NCI-H1417 treated with DMSO at 0.1 percent for 48 hours (cell line): ENCODE measurements around the gene AP3D1.

Experiments
- DNase-seq: peaks from one replicate; lab custom pipeline; 2025; lab: John Stamatoyannopoulos, UW

Gene AP3D1

GRCh38 chr19:2061495-2062388 lies 89.6 kb downstream of the AP3D1 start:
- DNase-seq, result peak; percentile 98

DNA sequence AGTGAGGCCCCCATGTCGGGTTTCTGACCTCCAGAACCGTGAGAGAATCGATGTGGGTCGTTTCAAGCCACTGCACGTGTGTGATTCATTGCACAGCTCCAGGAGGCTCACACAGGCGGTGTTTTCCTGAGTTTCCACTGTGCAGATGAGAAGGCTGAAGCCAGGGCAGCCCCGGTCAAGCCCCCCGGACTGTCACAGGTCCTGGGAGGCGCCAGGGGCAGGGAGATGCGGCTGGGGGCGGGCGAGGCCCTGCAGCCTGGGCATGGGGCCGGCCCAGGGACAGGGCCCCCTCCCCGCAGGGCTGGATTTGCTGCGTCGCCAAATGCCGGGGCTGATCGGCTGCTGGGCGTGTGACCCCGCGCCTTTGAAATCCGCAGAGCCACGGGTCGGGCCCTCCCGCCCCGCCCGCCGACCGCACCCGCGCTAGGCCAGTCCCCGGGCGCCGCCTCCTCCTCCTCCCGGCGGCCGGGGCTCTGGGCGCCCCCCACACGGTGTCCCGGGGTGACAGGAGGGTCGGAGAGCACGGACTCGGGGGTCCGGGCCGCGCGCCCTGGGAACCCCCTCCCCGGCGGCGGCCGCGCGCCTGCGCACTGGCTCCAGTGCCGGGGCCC lies 90.4 kb downstream of the AP3D1 start:
- DNase-seq, result no peak

GRCh38 chr19:2059422-2060201 lies 91.8 kb downstream of the AP3D1 start:
- DNase-seq, result no peak

GRCh38 chr19:2058570-2059421 lies 92.6 kb downstream of the AP3D1 start:
- DNase-seq, result no peak

DNA sequence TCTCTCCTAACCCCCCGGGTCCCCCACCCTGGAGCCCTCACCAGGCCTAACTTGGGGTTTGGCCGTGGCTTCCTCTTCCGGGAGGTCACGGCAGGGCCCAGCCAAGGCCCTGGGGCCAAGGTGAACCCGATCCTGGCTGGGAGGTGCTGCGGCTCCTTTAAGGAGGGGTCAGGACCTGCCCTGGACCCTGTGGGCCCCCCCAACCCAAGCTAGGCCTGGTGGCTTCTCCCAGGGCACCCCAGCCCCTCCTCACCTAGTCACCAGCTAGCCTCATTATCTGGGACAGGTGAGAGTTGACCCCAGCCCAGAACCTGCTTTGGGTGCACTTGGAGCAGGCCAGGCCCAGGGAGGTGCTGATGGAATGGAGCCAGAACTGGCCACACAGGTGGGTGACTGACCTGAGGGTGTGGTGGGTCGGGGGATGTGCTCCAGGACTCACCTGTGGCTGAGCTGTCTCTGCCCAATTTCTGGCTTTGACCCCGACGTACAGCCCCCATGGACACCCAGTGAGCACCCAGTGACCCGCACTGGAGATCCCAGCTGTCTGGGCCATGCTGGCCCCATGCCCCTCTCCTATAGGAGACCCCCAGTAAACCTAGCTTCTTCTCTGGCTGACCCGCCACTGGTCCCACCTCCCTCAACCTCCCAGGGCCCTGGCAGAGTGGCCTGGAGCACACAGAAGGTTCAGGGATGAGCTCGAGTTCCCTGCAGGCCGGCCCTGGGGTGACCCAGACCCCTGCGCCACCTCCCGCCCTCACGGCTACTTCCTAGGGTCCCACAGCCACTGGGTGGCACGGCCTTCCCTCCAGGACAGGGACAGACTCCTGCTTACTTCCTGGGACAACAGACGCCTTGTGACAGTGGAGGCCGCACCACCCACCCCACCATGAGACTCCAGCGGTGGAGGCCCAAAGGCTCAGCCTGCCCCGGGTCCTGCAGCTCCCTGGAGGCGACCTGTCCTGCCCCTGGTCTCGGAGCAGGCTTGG lies 93.6 kb downstream of the AP3D1 start:
- no peak for DNase-seq

DNA sequence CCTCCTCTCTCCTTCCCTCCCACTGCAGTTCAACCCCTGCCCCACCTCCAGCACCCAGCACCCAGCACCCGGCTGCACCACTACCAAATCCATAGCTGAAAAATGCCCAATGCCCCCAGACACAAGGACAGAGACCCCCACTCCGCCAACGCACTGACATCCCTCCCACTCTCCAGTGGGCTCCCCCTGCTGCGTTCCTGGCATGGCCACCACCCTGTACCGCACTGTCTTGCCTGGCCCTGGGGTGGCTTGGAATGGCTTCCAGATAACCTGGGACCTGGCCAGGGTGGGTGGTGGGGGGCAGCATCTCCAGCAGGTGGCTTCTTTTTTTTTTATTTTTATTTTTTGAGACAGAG lies 94.6 kb downstream of the AP3D1 start:
- DNase-seq, result no peak

DNA sequence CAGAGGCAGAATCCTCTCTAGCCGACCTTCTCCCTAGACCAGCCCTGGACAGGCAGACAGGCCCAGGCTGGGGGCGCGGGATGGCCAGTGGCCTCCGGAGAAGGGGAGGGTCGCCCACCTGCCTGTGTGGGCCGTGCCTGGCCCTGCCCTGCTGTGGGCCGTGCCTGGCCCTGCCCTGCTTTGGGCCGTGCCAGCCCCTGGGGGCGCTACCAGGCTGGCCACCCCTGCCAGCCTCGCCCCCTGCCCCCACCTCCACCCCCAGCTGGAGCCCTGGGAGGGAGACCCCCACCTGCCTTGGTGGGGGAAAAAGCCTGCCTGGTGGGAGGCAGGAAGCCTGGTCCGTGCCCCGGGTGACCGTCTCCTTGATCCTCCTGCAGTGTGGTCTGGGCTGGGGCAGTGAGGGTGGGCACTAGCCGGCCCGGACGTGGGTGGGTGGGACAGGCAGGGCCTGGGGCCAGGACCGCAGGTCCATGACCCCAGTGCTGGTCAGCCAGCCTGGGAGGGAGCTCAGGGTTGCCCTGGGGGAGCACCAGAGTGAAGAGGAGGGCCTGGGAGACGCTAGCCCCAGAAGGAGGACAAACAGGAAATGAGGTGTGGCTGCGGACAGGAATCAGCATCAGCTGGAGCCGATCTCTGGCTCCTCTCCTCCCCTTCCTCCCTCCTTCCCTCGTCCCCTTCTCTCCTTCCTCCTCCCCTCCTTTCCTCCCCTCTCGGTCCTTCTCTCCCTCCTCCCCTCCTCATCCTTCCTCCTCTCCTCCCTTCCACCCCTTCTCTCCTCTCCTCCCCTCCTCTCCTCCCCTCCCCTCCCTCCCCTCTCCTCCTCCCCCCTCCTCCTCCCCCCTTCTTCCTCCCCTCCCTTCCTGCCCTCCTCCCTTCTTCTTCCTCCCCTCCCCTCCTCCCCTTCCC lies 95.2 kb downstream of the AP3D1 start:
- DNase-seq, result no peak

GRCh38 chr19:2054763-2055162 lies 96.6 kb downstream of the AP3D1 start:
- no peak for DNase-seq

DNA sequence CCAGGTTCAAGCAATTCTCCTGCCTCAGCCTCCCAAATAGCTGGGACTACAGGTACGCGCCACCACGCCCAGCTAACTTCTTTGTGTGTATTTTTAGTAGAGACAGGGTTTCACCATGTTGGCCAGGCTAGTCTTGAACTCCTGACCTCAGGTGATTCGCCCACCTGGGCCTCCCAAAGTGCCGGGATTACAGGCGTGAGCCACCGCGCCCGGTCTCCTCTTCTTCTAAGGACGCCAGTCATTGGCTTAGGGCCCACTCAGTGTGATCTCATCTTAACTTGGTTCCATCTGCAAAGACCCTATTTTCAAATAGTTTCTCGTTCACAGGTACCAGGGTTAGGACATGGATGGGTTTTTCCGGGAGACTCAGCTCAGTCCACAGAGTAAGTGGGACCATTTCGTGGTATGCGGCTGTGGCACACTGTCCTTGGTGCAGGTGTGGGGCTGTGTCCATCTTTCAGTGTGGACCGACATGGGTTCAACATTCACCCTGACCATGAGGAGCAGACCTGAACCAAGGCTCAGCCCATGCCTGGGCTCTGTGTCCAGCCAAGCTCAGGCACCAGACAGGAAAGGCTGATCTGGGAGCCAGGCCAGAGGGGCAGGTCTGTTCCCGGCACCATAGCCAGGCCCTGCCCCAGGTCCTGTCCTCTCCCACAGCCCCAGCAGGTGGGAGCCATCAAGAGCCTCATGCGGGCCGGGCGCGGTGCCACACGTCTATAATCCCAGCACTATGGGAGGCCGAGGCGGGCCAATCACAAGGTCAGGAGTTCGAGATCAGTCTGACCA lies 97.6 kb downstream of the AP3D1 start:
- DNase-seq, result no peak

- no peak for DNase-seq
Measured at GRCh38 chr19:2051773-2052704, 99.3 kb downstream of the AP3D1 start.

- DNase-seq, result peak; percentile 47
Measured at GRCh38 chr19:2050991-2051772, 100.2 kb downstream of the AP3D1 start, which contains the start of gene MKNK2. TSS of gene MKNK2 (minus strand) at chr19:2051244. CDS start at chr19:2050851, 393 bp downstream.
